NCI-H526 (cell line): Measurements from ENCODE around the gene TOX2.

ENCODE experiments used
- DNase-seq, 2 experiments: peaks; one replicate each; lab custom pipeline; 2025; lab: John Stamatoyannopoulos, UW

TOX2 gene

GRCh38 chr20:44075950-44076232 lies 161.2 kb downstream of the TOX2 start:
- DNase-seq = no peak

GRCh38 chr20:44079291-44079690 lies 164.6 kb downstream of the TOX2 start:
- no peak for DNase-seq

- DNase-seq = no peak
Observed at GRCh38 chr20:44080064-44080463, 165.4 kb downstream of the TOX2 start.

GRCh38 chr20:44080646-44081267 lies 166.1 kb downstream of the TOX2 start:
- DNase-seq = peak; percentile 34 to 89

GRCh38 chr20:44081476-44081875 lies 166.8 kb downstream of the TOX2 start:
- DNase-seq = no peak

GRCh38 chr20:44081888-44082287 lies 167.2 kb downstream of the TOX2 start:
- no peak for DNase-seq

GRCh38 chr20:44083220-44083933 lies 168.7 kb downstream of the TOX2 start:
- DNase-seq = no peak

GRCh38 chr20:44084439-44084838 lies 169.8 kb downstream of the TOX2 start:
- DNase-seq = no peak

- no peak for DNase-seq
Observed at GRCh38 chr20:44084891-44085290, 170.2 kb downstream of the TOX2 start.

- DNase-seq = no peak
Observed at GRCh38 chr20:44085616-44086434, 171.2 kb downstream of the TOX2 start.

- no peak for DNase-seq
Observed at GRCh38 chr20:44087051-44087856, 172.6 kb downstream of the TOX2 start.

- DNase-seq = no peak
Observed at GRCh38 chr20:44087857-44088120, 173.1 kb downstream of the TOX2 start.

GRCh38 chr20:44089987-44090674 lies 175.5 kb downstream of the TOX2 start:
- DNase-seq = peak in 1 of 2 experiments; percentile 21

GRCh38 chr20:44091026-44091425 lies 176.4 kb downstream of the TOX2 start:
- DNase-seq = no peak

GRCh38 chr20:44092551-44093248 lies 178.0 kb downstream of the TOX2 start:
- DNase-seq = peak; percentile 17 to 85

GRCh38 chr20:44093249-44093582 lies 178.6 kb downstream of the TOX2 start:
- no peak for DNase-seq

- DNase-seq = no peak
Observed at GRCh38 chr20:44095831-44096230, 181.2 kb downstream of the TOX2 start.

GRCh38 chr20:44097521-44098255 lies 183.0 kb downstream of the TOX2 start:
- DNase-seq = no peak

- no peak for DNase-seq
Observed at GRCh38 chr20:44098256-44098630, 183.6 kb downstream of the TOX2 start.

- no peak for DNase-seq
Observed at GRCh38 chr20:44098657-44099056, 184.0 kb downstream of the TOX2 start.

GRCh38 chr20:44099832-44100231 lies 185.2 kb downstream of the TOX2 start:
- no peak for DNase-seq
